GM19043 (cell line): Measurements from ENCODE around the gene APBB2.
"Not testable (repeated sequence)": the region's sequence is repeated elsewhere in the genome, so short reads cannot be mapped to it uniquely, and the experiment has no call there.

Source experiments
- ATAC-seq: cut with Tn5 transposase; IDR thresholded peaks from one replicate; pipeline ENCODE4 v1.9.1; 2021; ENCODE audit warnings: low read depth; ENCODE audit not compliant: unreplicated experiment

The APBB2 gene

GRCh38 chr4:41038304-41038703 lies 176.0 kb downstream of the APBB2 start:
- no peak for ATAC-seq

GRCh38 chr4:41029098-41029497 lies 185.2 kb downstream of the APBB2 start:
- ATAC-seq = no peak

GRCh38 chr4:41028392-41029076 lies 185.8 kb downstream of the APBB2 start:
- no peak for ATAC-seq

GRCh38 chr4:41026971-41027370 lies 187.4 kb downstream of the APBB2 start:
- no peak for ATAC-seq

- ATAC-seq = no peak
Measured at GRCh38 chr4:41025824-41026223, 188.5 kb downstream of the APBB2 start.

GRCh38 chr4:41024556-41025491 lies 189.5 kb downstream of the APBB2 start:
- no peak for ATAC-seq

GRCh38 chr4:41022116-41022515 lies 192.2 kb downstream of the APBB2 start:
- no peak for ATAC-seq

GRCh38 chr4:41015016-41015675 lies 199.2 kb downstream of the APBB2 start:
- no peak for ATAC-seq

- ATAC-seq = no peak
Measured at GRCh38 chr4:41014158-41014557, 200.2 kb downstream of the APBB2 start.

GRCh38 chr4:41013746-41014145 lies 200.6 kb downstream of the APBB2 start:
- no peak for ATAC-seq

GRCh38 chr4:41012911-41013310 lies 201.4 kb downstream of the APBB2 start:
- ATAC-seq = no peak

GRCh38 chr4:41012293-41012692 lies 202.0 kb downstream of the APBB2 start:
- no peak for ATAC-seq

GRCh38 chr4:41009411-41009810 lies 204.9 kb downstream of the APBB2 start:
- ATAC-seq = no peak

GRCh38 chr4:41006141-41006540 lies 208.2 kb downstream of the APBB2 start:
- ATAC-seq = no peak

GRCh38 chr4:41002309-41002708 lies 212.0 kb downstream of the APBB2 start:
- no peak for ATAC-seq

- no peak for ATAC-seq
Measured at GRCh38 chr4:41000356-41000755, 214.0 kb downstream of the APBB2 start.

- no peak for ATAC-seq
Measured at GRCh38 chr4:40998675-40999358, 215.5 kb downstream of the APBB2 start.

GRCh38 chr4:40995850-40996249 lies 218.5 kb downstream of the APBB2 start:
- no peak for ATAC-seq

GRCh38 chr4:40994321-40994720 lies 220.0 kb downstream of the APBB2 start:
- not testable (repeated sequence) for ATAC-seq

- ATAC-seq = not testable (repeated sequence)
Measured at GRCh38 chr4:40993296-40993693, 221.0 kb downstream of the APBB2 start.
